Ectodermal cell (in vitro differentiated cells): ENCODE results near the gene TBC1D8.

Experiments used
- H3K27ac ChIP-seq: 2 replicates; pipeline ENCODE4 v1.7.0; 2013; ENCODE audit warnings: mild to moderate bottlenecking, low read depth, low read length; ENCODE audit not compliant: insufficient read depth, poor library complexity, severe bottlenecking
- H3K27me3 ChIP-seq: 2 replicates; pipeline ENCODE4 v1.7.0; 2013; ENCODE audit warnings: mild to moderate bottlenecking, low read length; ENCODE audit not compliant: insufficient read depth, control insufficient read depth, poor library complexity, severe bottlenecking
- H3K36me3 ChIP-seq: one replicate; pipeline ENCODE4 v1.7.0; 2013; ENCODE audit warnings: low read length; ENCODE audit not compliant: control insufficient read depth, insufficient read depth
- H3K4me1 ChIP-seq: one replicate; pipeline ENCODE4 v1.7.0; 2013; ENCODE audit warnings: low read length; ENCODE audit not compliant: control insufficient read depth, insufficient read depth
- H3K4me3 ChIP-seq: 2 replicates; pipeline ENCODE4 v1.7.0; 2013; ENCODE audit warnings: low read depth, low read length, control low read depth; ENCODE audit not compliant: insufficient read depth
- H3K9me3 ChIP-seq: 2 replicates; pipeline ENCODE4 v1.7.0; 2013; ENCODE audit warnings: mild to moderate bottlenecking, low read length, moderate library complexity; ENCODE audit not compliant: control insufficient read depth
- WGBS, 2 experiments: methylation state at CpG; one replicate each; pipeline ENCODE4 v1.1.7; 2013; ENCODE audit warnings: missing lambda C conversion rate in 2 of 2; 5-methylcytosine and 5-hydroxymethylcytosine counted together

TBC1D8 gene

GRCh38 chr2:100981011-100981410, 170.2 kb downstream of the TBC1D8 start:
- no peaks in the 10 kb centered on the region for H3K27me3 ChIP-seq
- no peak overlapping the region for H3K4me3 ChIP-seq
- H3K27ac ChIP-seq: no peak overlapping the region
- peaks cover 4% of the 10 kb centered on the region for H3K4me1 ChIP-seq
- H3K36me3 ChIP-seq: no peaks in the 10 kb centered on the region
- 40 to 51% methylated on average over 2 of the region's 2 CpGs for WGBS, 2 experiments
- no peaks in the 10 kb centered on the region for H3K9me3 ChIP-seq

- no peaks in the 10 kb centered on the region for H3K27me3 ChIP-seq
- no peaks in the 10 kb centered on the region for H3K9me3 ChIP-seq
- H3K27ac ChIP-seq: no peak overlapping the region
- 91% methylated on average over 11 to 12 of the region's 12 CpGs for WGBS, 2 experiments
- no peak overlapping the region for H3K4me3 ChIP-seq
- H3K36me3 ChIP-seq: no peaks in the 10 kb centered on the region
- H3K4me1 ChIP-seq: peaks cover 4% of the 10 kb centered on the region
Measured at GRCh38 chr2:100980046-100980445, 171.1 kb downstream of the TBC1D8 start.

- Histone ChIP-seq H3K9me3 (no peaks in the 10 kb centered on the region), H3K27ac (no peak overlapping the region), H3K4me1 (peaks cover 4% of the 10 kb centered on the region), H3K36me3 (no peaks in the 10 kb centered on the region), H3K4me3 (no peak overlapping the region), H3K27me3 (no peaks in the 10 kb centered on the region)
- WGBS, 2 experiments: 92 to 93% methylated on average over 16 of the region's 16 CpGs
Measured at GRCh38 chr2:100978582-100979191, 172.5 kb downstream of the TBC1D8 start.

- H3K9me3 ChIP-seq: no peaks in the 10 kb centered on the region
- H3K27ac ChIP-seq: no peak overlapping the region
- 94% methylated on average over 12 of the region's 12 CpGs for WGBS, 2 experiments
- H3K36me3 ChIP-seq: no peaks in the 10 kb centered on the region
- no peak overlapping the region for H3K4me3 ChIP-seq
- H3K27me3 ChIP-seq: no peaks in the 10 kb centered on the region
- peaks cover 4% of the 10 kb centered on the region for H3K4me1 ChIP-seq
Measured at GRCh38 chr2:100977511-100977910, 173.7 kb downstream of the TBC1D8 start.

- H3K4me1 ChIP-seq: peaks cover 3% of the 10 kb centered on the region
- no peak overlapping the region for H3K4me3 ChIP-seq
- no peak overlapping the region for H3K27ac ChIP-seq
- H3K27me3 ChIP-seq: no peaks in the 10 kb centered on the region
- WGBS, 2 experiments: 92 to 94% methylated on average over 19 of the region's 19 CpGs
- H3K36me3 ChIP-seq: no peaks in the 10 kb centered on the region
- H3K9me3 ChIP-seq: no peaks in the 10 kb centered on the region
Measured at GRCh38 chr2:100976645-100977391, 174.4 kb downstream of the TBC1D8 start.

- Histone ChIP-seq H3K27ac (no peak overlapping the region), H3K9me3 (no peaks in the 10 kb centered on the region), H3K27me3 (no peaks in the 10 kb centered on the region), H3K4me3 (no peak overlapping the region), H3K36me3 (no peaks in the 10 kb centered on the region), H3K4me1 (no peaks in the 10 kb centered on the region)
- WGBS, 2 experiments: 89% methylated on average over 6 of the region's 6 CpGs
Measured at GRCh38 chr2:100976061-100976460, 175.1 kb downstream of the TBC1D8 start.

GRCh38 chr2:100975521-100975785, 175.7 kb downstream of the TBC1D8 start:
- no peak overlapping the region for H3K4me3 ChIP-seq
- no peaks in the 10 kb centered on the region for H3K4me1 ChIP-seq
- no peaks in the 10 kb centered on the region for H3K27me3 ChIP-seq
- H3K27ac ChIP-seq: no peak overlapping the region
- H3K9me3 ChIP-seq: no peaks in the 10 kb centered on the region
- 92 to 97% methylated on average over 7 of the region's 7 CpGs for WGBS, 2 experiments
- no peaks in the 10 kb centered on the region for H3K36me3 ChIP-seq

- Histone ChIP-seq H3K27me3 (no peaks in the 10 kb centered on the region), H3K4me3 (no peak overlapping the region), H3K36me3 (no peaks in the 10 kb centered on the region), H3K9me3 (no peaks in the 10 kb centered on the region), H3K27ac (no peak overlapping the region), H3K4me1 (no peaks in the 10 kb centered on the region)
- 93 to 95% methylated on average over 22 of the region's 22 CpGs for WGBS, 2 experiments
Measured at GRCh38 chr2:100974712-100975520, 176.3 kb downstream of the TBC1D8 start.

GRCh38 chr2:100972452-100972851, 178.7 kb downstream of the TBC1D8 start:
- Histone ChIP-seq H3K4me1 (no peaks in the 10 kb centered on the region), H3K27ac (no peak overlapping the region), H3K27me3 (no peaks in the 10 kb centered on the region), H3K36me3 (no peaks in the 10 kb centered on the region), H3K9me3 (no peaks in the 10 kb centered on the region), H3K4me3 (no peak overlapping the region)
- WGBS, 2 experiments: 94 to 97% methylated on average over 7 of the region's 7 CpGs

GRCh38 chr2:100971221-100971620, 180.0 kb downstream of the TBC1D8 start:
- Histone ChIP-seq H3K9me3 (no peaks in the 10 kb centered on the region), H3K4me3 (no peak overlapping the region), H3K27ac (no peak overlapping the region), H3K36me3 (no peaks in the 10 kb centered on the region), H3K4me1 (no peaks in the 10 kb centered on the region), H3K27me3 (no peaks in the 10 kb centered on the region)
- WGBS, 2 experiments: 92% methylated on average over 9 of the region's 9 CpGs
